Measurements from ENCODE around the gene LRRK1. TPM values are rescaled to one million over a fixed set of nuclear protein-coding genes. Genes with fewer than 3 reads are reported as not detected.

The LRRK1 gene
- total RNA-seq, 3 donors from 2014 or later (not counting 1 experiment from before 2014, with no cell fraction given): 1.2 to 5.5 (median 3.2) TPM

GRCh38 chr15:101049856-101050622 is 130.9 kb downstream of the LRRK1 start:
- no peak for TF ChIP-seq CTCF (IDR thresholded peaks at IDR 0.05)
- H3K36me3 ChIP-seq (ENCODE audit: control insufficient read depth, insufficient read depth, low read length): no peaks in the 10 kb centered on the region

GRCh38 chr15:101050623-101051290 is 131.6 kb downstream of the LRRK1 start:
- no peaks in the 10 kb centered on the region for H3K36me3 Mint-ChIP-seq

More at GRCh38 chr15:101049856-101050622, 130.9 kb downstream of the LRRK1 start:
- no peaks in the 10 kb centered on the region for H3K27me3 Mint-ChIP-seq (ENCODE audit: low read depth in 2 of 2)
- H3K36me3 Mint-ChIP-seq: no peaks in the 10 kb centered on the region
- no peaks in the 10 kb centered on the region for H3K4me1 Mint-ChIP-seq
- H3K9me3 Mint-ChIP-seq: no peaks in the 10 kb centered on the region
- no peak overlapping the region for H3K27ac ChIP-seq (ENCODE audit: low read length)
- 89% methylated on average over 22 of the region's 22 CpGs for WGBS (ENCODE audit: insufficient coverage)
- H3K27me3 ChIP-seq (ENCODE audit: control insufficient read depth, insufficient read depth, low read length): no peaks in the 10 kb centered on the region
- no peak overlapping the region for H3K27ac Mint-ChIP-seq
- H3K9me3 ChIP-seq (ENCODE audit: control insufficient read depth, insufficient read depth, low read length): no peaks in the 10 kb centered on the region
- intact Hi-C loops (cut with micrococcal nuclease): no loop called here
- H3K4me3 Mint-ChIP-seq: no peak overlapping the region
- ATAC-seq (no peak), DNase-seq (peak in 1 of 2 donors; percentile 1)
- H3K4me3 ChIP-seq (ENCODE audit: low read length): no peak overlapping the region
- no peaks in the 10 kb centered on the region for H3K4me1 ChIP-seq (ENCODE audit: control insufficient read depth, insufficient read depth, low read length)

GRCh38 chr15:101051291-101052030 is 132.3 kb downstream of the LRRK1 start:
- H3K36me3 ChIP-seq (ENCODE audit: control insufficient read depth, insufficient read depth, low read length): no peaks in the 10 kb centered on the region
- Mint-ChIP-seq H3K9me3 (no peaks in the 10 kb centered on the region), H3K36me3 (no peaks in the 10 kb centered on the region), H3K27me3 (ENCODE audit: low read depth in 2 of 2) (no peaks in the 10 kb centered on the region), H3K4me1 (no peaks in the 10 kb centered on the region), H3K27ac (no peak overlapping the region), H3K4me3 (no peak overlapping the region)
- H3K4me1 ChIP-seq (ENCODE audit: control insufficient read depth, insufficient read depth, low read length): no peaks in the 10 kb centered on the region
- H3K27me3 ChIP-seq (ENCODE audit: control insufficient read depth, insufficient read depth, low read length): no peaks in the 10 kb centered on the region
- no peak overlapping the region for H3K4me3 ChIP-seq (ENCODE audit: low read length)
- ATAC-seq (no peak), DNase-seq (no peak)
- H3K27ac ChIP-seq (ENCODE audit: low read length): no peak overlapping the region
- WGBS (ENCODE audit: insufficient coverage): 91% methylated on average over 28 of the region's 28 CpGs
- no peak for TF ChIP-seq CTCF (IDR thresholded peaks at IDR 0.05)
- H3K9me3 ChIP-seq (ENCODE audit: control insufficient read depth, insufficient read depth, low read length): no peaks in the 10 kb centered on the region
- intact Hi-C loops (cut with micrococcal nuclease): no loop called here

More at GRCh38 chr15:101050623-101051290, 131.6 kb downstream of the LRRK1 start:
- intact Hi-C loops (cut with micrococcal nuclease): no loop called here
- DNase-seq (peak in 1 of 2 donors; percentile 9), ATAC-seq (no peak)
- no peaks in the 10 kb centered on the region for H3K9me3 ChIP-seq (ENCODE audit: control insufficient read depth, insufficient read depth, low read length)
- H3K4me3 ChIP-seq (ENCODE audit: low read length): no peak overlapping the region
- Mint-ChIP-seq H3K27ac (no peak overlapping the region), H3K4me3 (no peak overlapping the region), H3K27me3 (ENCODE audit: low read depth in 2 of 2) (no peaks in the 10 kb centered on the region), H3K9me3 (no peaks in the 10 kb centered on the region), H3K4me1 (no peaks in the 10 kb centered on the region)
- no peaks in the 10 kb centered on the region for H3K36me3 ChIP-seq (ENCODE audit: control insufficient read depth, insufficient read depth, low read length)
- no peaks in the 10 kb centered on the region for H3K4me1 ChIP-seq (ENCODE audit: control insufficient read depth, insufficient read depth, low read length)
- no peaks in the 10 kb centered on the region for H3K27me3 ChIP-seq (ENCODE audit: control insufficient read depth, insufficient read depth, low read length)
- 80% methylated on average over 10 of the region's 10 CpGs for WGBS (ENCODE audit: insufficient coverage)
- no peak overlapping the region for H3K27ac ChIP-seq (ENCODE audit: low read length)
- TF ChIP-seq CTCF (IDR thresholded peaks at IDR 0.05): no peak

Measured in natural killer cell (primary cell).